HG03558 (cell line): Measurements from ENCODE around the gene RPS6KA2.
"Not testable (repeated sequence)": the region's sequence is repeated elsewhere in the genome, so short reads cannot be mapped to it uniquely, and the experiment has no call there.

Experiments
- ATAC-seq: cut with Tn5 transposase; IDR thresholded peaks from one replicate; pipeline ENCODE4 v1.9.1; 2021; ENCODE audit warnings: moderate number of reproducible peaks; ENCODE audit not compliant: unreplicated experiment; ENCODE audit errors: extremely low read depth

Gene RPS6KA2

GRCh38 chr6:166636191-166636933 is 9.3 kb upstream of the RPS6KA2 start:
- ATAC-seq, result no peak

- ATAC-seq, result no peak
Observed at GRCh38 chr6:166635013-166635970, 8.2 kb upstream of the RPS6KA2 start.

- ATAC-seq, result not testable (repeated sequence)
Observed at GRCh38 chr6:166634581-166634980, 7.5 kb upstream of the RPS6KA2 start.

GRCh38 chr6:166633732-166634535 is 6.9 kb upstream of the RPS6KA2 start:
- ATAC-seq, result no peak

- no peak for ATAC-seq
Observed at GRCh38 chr6:166632731-166633130, 5.7 kb upstream of the RPS6KA2 start.

- no peak for ATAC-seq
Observed at GRCh38 chr6:166630462-166630861, 3.4 kb upstream of the RPS6KA2 start.

GRCh38 chr6:166629628-166630027 is 2.6 kb upstream of the RPS6KA2 start:
- no peak for ATAC-seq

GRCh38 chr6:166627875-166628801 is 1.1 kb upstream of the RPS6KA2 start:
- ATAC-seq, result peak; percentile 15

GRCh38 chr6:166626177-166627032 is 646 bp downstream of the RPS6KA2 start:
- no peak for ATAC-seq

- no peak for ATAC-seq
Observed at GRCh38 chr6:166625356-166625755, 1.7 kb downstream of the RPS6KA2 start.

- no peak for ATAC-seq
Observed at GRCh38 chr6:166624275-166624674, 2.8 kb downstream of the RPS6KA2 start.

GRCh38 chr6:166623318-166623717 is 3.7 kb downstream of the RPS6KA2 start:
- no peak for ATAC-seq

- ATAC-seq, result no peak
Observed at GRCh38 chr6:166621114-166621540, 5.9 kb downstream of the RPS6KA2 start.

- ATAC-seq, result no peak
Observed at GRCh38 chr6:166620478-166621113, 6.5 kb downstream of the RPS6KA2 start.

GRCh38 chr6:166619912-166620311 is 7.1 kb downstream of the RPS6KA2 start:
- ATAC-seq, result no peak

- no peak for ATAC-seq
Observed at GRCh38 chr6:166618866-166619761, 7.9 kb downstream of the RPS6KA2 start.

GRCh38 chr6:166618251-166618650 is 8.8 kb downstream of the RPS6KA2 start:
- ATAC-seq, result no peak
